EH (cell line): Measurements from ENCODE around the gene IL6ST.

Experiments used
- DNase-seq: peaks from one replicate; pipeline ENCODE4 v3.0.0-alpha.2; 2015; ENCODE audit warnings: low read depth

The IL6ST gene

DNA sequence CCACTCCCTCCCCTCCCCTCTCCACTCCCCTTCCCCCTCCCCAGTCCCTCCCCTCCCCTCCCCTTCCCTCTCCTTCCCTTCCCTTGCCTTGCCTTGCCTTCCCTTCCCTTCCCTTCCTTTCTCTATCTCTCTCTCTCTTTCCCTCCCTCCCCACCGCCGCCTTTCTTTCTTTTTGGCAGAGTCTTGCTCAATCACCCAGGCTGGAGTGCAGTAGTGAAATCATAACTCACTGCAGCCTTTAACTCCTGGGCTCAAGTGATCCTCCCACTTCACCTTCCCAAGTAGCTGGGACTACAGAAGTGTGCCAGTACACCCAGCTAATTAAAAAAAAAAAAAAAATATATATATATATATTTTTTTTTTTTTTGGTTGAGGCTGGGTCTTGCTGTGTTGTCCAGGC, 98.1 kb downstream of the IL6ST start:
- no peak for DNase-seq

DNA sequence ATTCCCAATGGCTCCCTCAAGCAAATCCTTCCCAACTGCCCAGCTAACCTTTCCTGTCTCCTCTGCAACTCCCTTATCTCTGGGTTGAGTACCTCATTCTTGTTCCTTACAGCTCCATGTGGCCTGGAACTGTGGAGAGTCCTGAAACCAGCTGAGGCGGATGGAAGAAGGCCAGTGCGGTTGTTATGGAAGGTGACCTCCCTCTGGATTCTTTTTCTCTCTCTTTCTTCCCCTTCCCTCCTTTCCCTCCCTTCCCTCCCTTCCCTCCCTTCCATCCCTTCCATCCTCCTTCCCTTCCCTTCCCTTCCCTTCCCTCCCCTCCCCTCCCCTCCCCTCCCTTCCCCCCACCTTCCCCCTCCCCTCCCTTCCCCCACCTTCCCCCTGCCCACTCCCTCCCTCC, 98.5 kb downstream of the IL6ST start:
- no peak for DNase-seq

DNA sequence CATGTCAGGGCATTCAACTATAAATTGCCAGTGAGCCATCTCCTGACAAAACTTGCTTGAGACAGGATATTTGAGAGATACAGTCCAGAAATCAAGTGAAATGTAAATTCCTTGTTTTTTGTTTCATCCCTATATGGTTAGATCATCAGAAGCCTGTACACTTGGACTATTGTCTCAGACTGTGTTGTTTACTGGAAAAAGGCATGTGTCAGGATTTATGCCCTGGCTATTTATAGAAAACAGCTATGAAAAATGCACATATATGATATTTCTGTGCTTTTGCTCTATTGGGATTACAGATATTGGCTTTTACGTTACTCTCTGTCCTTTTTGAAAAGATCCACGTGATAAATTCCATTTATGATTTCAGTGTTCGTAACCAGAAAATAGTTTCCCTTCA, 99.4 kb downstream of the IL6ST start:
- no peak for DNase-seq

DNA sequence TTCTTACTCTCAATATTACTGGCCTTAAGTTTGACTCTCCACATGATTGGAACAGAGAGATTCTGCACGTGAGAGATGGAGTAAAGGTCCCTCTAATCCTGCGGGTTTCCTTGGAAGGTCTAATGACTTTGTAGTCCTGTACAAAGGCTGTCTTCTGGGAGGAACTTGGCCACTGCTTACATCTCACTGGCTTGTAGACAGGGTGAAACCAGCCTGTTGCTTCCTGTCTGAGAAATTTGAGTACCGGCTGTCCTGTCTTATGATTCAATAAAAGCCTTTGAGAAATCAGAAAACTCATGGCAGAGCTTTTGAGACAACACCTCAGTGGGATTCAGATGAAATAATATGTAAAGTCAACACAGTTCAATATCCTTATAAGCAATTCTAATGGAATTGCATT, 100.6 kb downstream of the IL6ST start:
- no peak for DNase-seq

DNA sequence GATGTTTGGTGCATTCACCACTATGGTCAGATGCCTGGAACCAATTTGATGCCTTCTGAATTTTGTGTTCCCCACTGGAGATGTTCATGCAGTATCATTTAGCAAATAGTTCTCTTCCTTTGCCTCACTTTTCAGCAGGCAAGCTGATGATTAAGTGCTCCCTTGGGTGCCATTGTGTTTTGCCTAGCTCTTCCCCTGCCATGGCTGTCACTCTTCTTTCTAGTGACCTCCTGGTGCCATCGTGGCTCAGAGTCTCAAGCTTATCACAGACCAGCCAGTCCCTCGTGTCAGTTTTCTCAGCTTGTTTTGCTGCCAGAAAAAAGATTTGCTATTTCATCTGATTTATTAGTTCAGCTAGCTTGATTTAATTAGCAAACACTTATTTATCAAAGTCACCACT, 102.3 kb downstream of the IL6ST start:
- no peak for DNase-seq

DNA sequence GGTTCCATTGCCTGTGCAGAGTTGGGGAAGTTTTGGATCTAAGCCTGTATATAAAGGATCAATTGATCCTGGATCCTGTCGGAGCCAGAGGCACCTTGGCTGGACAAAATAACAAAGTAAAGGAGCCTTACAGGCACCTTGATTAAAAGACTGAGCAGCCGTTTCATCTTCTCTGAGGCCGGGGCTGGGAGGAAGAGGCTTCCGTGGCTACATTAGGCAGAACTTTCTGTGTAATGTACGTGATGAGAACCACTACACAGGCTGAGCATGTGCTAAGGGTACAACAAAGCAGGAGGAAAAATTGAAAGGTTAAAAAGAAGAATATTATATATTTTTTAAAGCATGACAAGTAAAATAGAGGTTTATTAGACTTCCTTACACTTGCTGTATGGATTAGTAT, 106.6 kb downstream of the IL6ST start:
- no peak for DNase-seq

DNA sequence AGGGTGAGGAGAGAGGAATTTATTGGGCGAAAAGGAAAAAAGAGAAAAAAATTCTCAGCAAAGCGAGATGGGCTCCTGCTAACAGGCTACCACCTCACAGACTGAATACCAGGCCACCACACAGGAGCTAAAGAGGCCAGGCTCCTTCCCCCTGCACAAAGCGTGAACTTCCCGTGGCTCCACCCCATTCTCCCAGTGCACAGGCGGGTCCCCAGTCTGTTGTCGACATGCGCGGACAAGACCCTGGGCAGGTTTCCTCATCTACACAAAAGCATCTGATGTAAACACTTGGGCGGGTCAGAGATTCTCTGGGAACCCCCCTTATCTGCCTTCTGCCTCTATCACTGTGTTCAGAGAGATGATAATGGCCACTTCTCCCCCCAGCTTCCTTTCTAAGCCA, 109.4 kb downstream of the IL6ST start:
- no peak for DNase-seq
